Heart left ventricle (tissue), 13 donors: ENCODE results near the gene TMEM236.

Experiments used
- POLR2A ChIP-seq, 2 donors: fragments of 450-650 bp; IDR thresholded peaks; one replicate each; pipeline ENCODE4 v1.6.1; 2017; ENCODE audit warnings: antibody characterized with exemption in 2 of 2, mild to moderate bottlenecking in 2 of 2, moderate library complexity in 2 of 2
- TF ChIP-seq, protein P1 (sequence below), 12 donors: fragments of 200-600 bp; sonication (generic) in 4 of 12; IDR thresholded peaks; one replicate each; pipeline versions ENCODE4 v1.5.0 to v1.8.0; 2018 to 2022; ENCODE audit warnings: antibody characterized with exemption in 12 of 12, mild to moderate bottlenecking in 5 of 12
- donor health status: ischemic (EF 13 %, LVEDD 7.1; RV severe dilation, severe dysfunction).
- donor health status: DM: no; HTN: yes; CAD: no.
- donor health status: DM: no; HTN: no; CAD: no.
- donor health status: ischemic (EF 25% LVEDD 6.9; RV normal size, moderate dysfunction).
- donor health status: ischemic (EF 25% LVEDD 5.7; RV mildly dilated, moderate dysfunction).
- donor health status: ischemic (EF 35%, LVEDD 5.7; RV mildly dilated, moderate dysfunction).
- donor health status: nonischemic (EF 11% LVEDD 7.7; RV severe dilation, severe dysfunction).
- donor health status: DM: yes; HTN: yes; CAD: no.
- donor health status: PGD.
- donor health status: ischemic (EF 29% LVEDD 5.4; RV normal size, mild dysfunction).
- donor health status: nonischemic (EF 23%, LVEDD 6.1; RV moderate dilation, normal function).

DNA sequence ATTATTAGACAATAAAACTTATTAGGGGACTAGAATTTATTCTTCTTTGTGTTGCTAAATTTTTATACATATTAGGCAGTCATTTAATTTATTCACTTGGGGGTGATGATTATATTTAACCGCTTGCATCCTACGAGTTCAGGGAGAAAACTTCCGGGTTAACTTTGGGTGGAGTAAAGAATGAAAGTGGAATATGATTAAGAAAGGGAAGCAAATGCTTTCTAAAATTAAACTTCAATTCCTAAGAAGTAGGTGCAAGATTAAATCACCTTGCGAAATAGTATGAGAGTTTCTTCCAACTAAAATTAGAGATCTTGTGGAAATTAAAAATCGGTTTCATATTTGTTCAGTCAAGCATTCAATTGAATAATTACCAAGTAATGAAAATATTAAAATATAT is 90.6 kb downstream of the TMEM236 start:
- TF ChIP-seq, protein P1, sequence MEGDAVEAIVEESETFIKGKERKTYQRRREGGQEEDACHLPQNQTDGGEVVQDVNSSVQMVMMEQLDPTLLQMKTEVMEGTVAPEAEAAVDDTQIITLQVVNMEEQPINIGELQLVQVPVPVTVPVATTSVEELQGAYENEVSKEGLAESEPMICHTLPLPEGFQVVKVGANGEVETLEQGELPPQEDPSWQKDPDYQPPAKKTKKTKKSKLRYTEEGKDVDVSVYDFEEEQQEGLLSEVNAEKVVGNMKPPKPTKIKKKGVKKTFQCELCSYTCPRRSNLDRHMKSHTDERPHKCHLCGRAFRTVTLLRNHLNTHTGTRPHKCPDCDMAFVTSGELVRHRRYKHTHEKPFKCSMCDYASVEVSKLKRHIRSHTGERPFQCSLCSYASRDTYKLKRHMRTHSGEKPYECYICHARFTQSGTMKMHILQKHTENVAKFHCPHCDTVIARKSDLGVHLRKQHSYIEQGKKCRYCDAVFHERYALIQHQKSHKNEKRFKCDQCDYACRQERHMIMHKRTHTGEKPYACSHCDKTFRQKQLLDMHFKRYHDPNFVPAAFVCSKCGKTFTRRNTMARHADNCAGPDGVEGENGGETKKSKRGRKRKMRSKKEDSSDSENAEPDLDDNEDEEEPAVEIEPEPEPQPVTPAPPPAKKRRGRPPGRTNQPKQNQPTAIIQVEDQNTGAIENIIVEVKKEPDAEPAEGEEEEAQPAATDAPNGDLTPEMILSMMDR (IDR thresholded peaks at IDR 0.05): no peak
- no peak for TF ChIP-seq POLR2A (IDR thresholded peaks at IDR 0.05)
